HCT116 (cell line): Measurements from ENCODE around the gene SLC1A3. TPM values are rescaled to one million over a fixed set of nuclear protein-coding genes. Genes with fewer than 3 reads are reported as not detected.

Experiments used
- ATAC-seq: fragments of 200-7000 bp; cut with Tn5 transposase; 2 replicates; pipeline ENCODE4 v1.9.1; 2020; ENCODE audit warnings: mild to moderate bottlenecking, moderate library complexity
- BruUV-seq: library from RNA; stranded (reverse); fragments of 400-500 nt; replicated peaks from 2 replicates; lab custom pipeline; 2021; lab: Mats Ljungman, UMichigan
- CTCF ChIA-PET: fragments of 300-600 bp; sonication (Branson Sonifier 250); formaldehyde crosslinking; loops from one replicate; lab custom pipeline; 2021; ENCODE audit warnings: antibody characterized with exemption; lab: Charles Lee
- POLR2A ChIA-PET: fragments of 300-600, 350-600 bp; sonication (Branson Sonifier 250); formaldehyde crosslinking; loops from one replicate; lab custom pipeline; 2021; ENCODE audit warnings: antibody characterized with exemption; lab: Charles Lee
- RAD21 ChIA-PET, 2 experiments: fragments of 300-600 bp; sonication (Branson Sonifier 250); formaldehyde crosslinking; loops; one replicate each; lab custom pipeline; 2023; ENCODE audit warnings: low total read pairs in 2 of 2; ENCODE audit not compliant: uncharacterized antibody in 2 of 2, unreplicated experiment in 2 of 2, low non-redundant PET in 1 of 2; lab: Charles Lee
- DNase-seq: peaks from one replicate; pipeline ENCODE4 v3.0.0-alpha.2; 2010; ENCODE audit warnings: low read depth, low spot score
- H2AFZ ChIP-seq: fragments of 200-600 bp; shearing (Covaris generic), sonication (generic); 2 replicates; pipeline ENCODE4 v1.6.1; 2017; ENCODE audit warnings: low read depth, mixed run types, mixed read lengths, antibody characterized with exemption, low read length; ENCODE audit not compliant: poor library complexity, severe bottlenecking
- H3K27ac ChIP-seq: 2 replicates; pipeline ENCODE4 v1.5.1; 2012; ENCODE audit warnings: low read depth, low read length
- H3K27me3 ChIP-seq: fragments of 200-600 bp; sonication (generic); 2 replicates; pipeline ENCODE4 v1.6.1; 2016; ENCODE audit warnings: mixed run types, low read length, mixed read lengths; ENCODE audit not compliant: insufficient read depth
- H3K36me3 ChIP-seq, 2 experiments: fragments of 200-500 bp in 1 of 2; fragments of 200-600 bp in 1 of 2; sonication (Bioruptor generic) in 1 of 2; sonication (generic) in 1 of 2; 2 replicates each; pipeline versions ENCODE4 v1.5.1 to v1.6.1; 2014 to 2016; ENCODE audit warnings: low read length in 2 of 2, inconsistent platforms in 1 of 2, mixed read lengths in 1 of 2, mixed run types in 1 of 2; ENCODE audit not compliant: insufficient read depth in 2 of 2, control insufficient read depth in 1 of 2
- H3K4me1 ChIP-seq, 2 experiments: fragments of 200-600 bp in 1 of 2; sonication (generic) in 1 of 2; 2 replicates each; pipeline versions ENCODE4 v1.5.1 to v1.6.1; 2012 to 2017; ENCODE audit warnings: low read length in 2 of 2, inconsistent platforms in 1 of 2, mild to moderate bottlenecking in 1 of 2, mixed read lengths in 1 of 2, mixed run types in 1 of 2, moderate library complexity in 1 of 2; ENCODE audit not compliant: insufficient read depth in 2 of 2, control insufficient read depth in 1 of 2
- H3K4me2 ChIP-seq: fragments of 200-600 bp; sonication (generic); 2 replicates; pipeline ENCODE4 v1.6.1; 2017; ENCODE audit warnings: mixed run types, low read length, mixed read lengths
- H3K4me3 ChIP-seq, 2 experiments: fragments of 200-600 bp in 1 of 2; sonication (generic) in 1 of 2; replicated peaks in 1 of 2; 2 replicates each; pipeline ENCODE4 v1.5.1; 2011 to 2016; ENCODE audit warnings: low read length in 2 of 2, control low read depth in 1 of 2, low read depth in 1 of 2, mild to moderate bottlenecking in 1 of 2, mixed read lengths in 1 of 2, mixed run types in 1 of 2
- H3K79me2 ChIP-seq: fragments of 200-600 bp; sonication (generic); 2 replicates; pipeline ENCODE4 v1.6.1; 2017; ENCODE audit warnings: mild to moderate bottlenecking, mixed run types, low read length, moderate library complexity, mixed read lengths; ENCODE audit not compliant: insufficient read depth
- H3K9ac ChIP-seq: fragments of 200-600 bp; sonication (generic); 2 replicates; pipeline ENCODE4 v1.6.1; 2016; ENCODE audit warnings: low read length, mixed read lengths
- H3K9me2 ChIP-seq: fragments of 200-600 bp; sonication (generic), shearing (Covaris generic); 2 replicates; pipeline ENCODE4 v1.6.1; 2017; ENCODE audit warnings: mixed run types, mild to moderate bottlenecking, moderate library complexity; ENCODE audit not compliant: insufficient read depth
- H3K9me3 ChIP-seq, 2 experiments: fragments of 200-500 bp in 1 of 2; fragments of 200-600 bp in 1 of 2; sonication (Bioruptor generic) in 1 of 2; sonication (generic) in 1 of 2; 2 replicates each; pipeline ENCODE4 v1.6.1; 2014 to 2017; ENCODE audit warnings: low read length in 2 of 2, mixed read lengths in 2 of 2, inconsistent platforms in 1 of 2, low read depth in 1 of 2, mild to moderate bottlenecking in 1 of 2, mixed run types in 1 of 2, moderate library complexity in 1 of 2; ENCODE audit not compliant: control insufficient read depth in 1 of 2, insufficient read depth in 1 of 2
- H4K20me1 ChIP-seq: fragments of 200-600 bp; sonication (generic), shearing (Covaris generic); 2 replicates; pipeline ENCODE4 v1.6.1; 2017; ENCODE audit warnings: mixed run types, mild to moderate bottlenecking, moderate library complexity; ENCODE audit not compliant: insufficient read depth
- CBX3 ChIP-seq: IDR thresholded peaks from 2 replicates; pipeline ENCODE4 v1.6.1; 2012; ENCODE audit warnings: low read depth
- CEBPB ChIP-seq: IDR thresholded peaks from 2 replicates; pipeline ENCODE4 v1.6.1; 2012; ENCODE audit warnings: low read depth
- CTCF ChIP-seq, 3 experiments: fragments of 200-600 bp in 1 of 3; sonication (generic) in 1 of 3; IDR thresholded peaks in 2 of 3; conservative IDR thresholded peaks in 1 of 3; 2 replicates each; pipeline ENCODE4 v1.5.1; 2012 to 2017; ENCODE audit warnings: low read depth in 2 of 3, low read length in 2 of 3, antibody characterized with exemption in 1 of 3, borderline replicate concordance in 1 of 3, control low read depth in 1 of 3, mild to moderate bottlenecking in 1 of 3, mixed read lengths in 1 of 3, mixed run types in 1 of 3, moderate library complexity in 1 of 3; ENCODE audit not compliant: insufficient read depth in 1 of 3
- ELF1 ChIP-seq: IDR thresholded peaks from 2 replicates; pipeline ENCODE4 v1.6.1; 2012; ENCODE audit warnings: low read depth, borderline replicate concordance
- EZH2 ChIP-seq: fragments of 200-600 bp; sonication (generic); IDR thresholded peaks from 2 replicates; pipeline ENCODE4 v1.6.1; 2017; ENCODE audit warnings: antibody characterized with exemption, mixed run types
- EZH2phosphoT487 ChIP-seq: fragments of 200-600 bp; IDR thresholded peaks from 2 replicates; pipeline ENCODE4 v1.6.1; 2018; ENCODE audit warnings: antibody characterized with exemption, borderline replicate concordance
- MAX ChIP-seq: IDR thresholded peaks from 2 replicates; pipeline ENCODE4 v1.6.1; 2012
- SP1 ChIP-seq: IDR thresholded peaks from 2 replicates; pipeline ENCODE4 v1.6.1; 2012; ENCODE audit warnings: low read depth
- TCF7L2 ChIP-seq: IDR thresholded peaks from 2 replicates; pipeline ENCODE4 v1.7.0; 2011; ENCODE audit warnings: borderline replicate concordance, inconsistent platforms; ENCODE audit not compliant: insufficient read depth, insufficient read length; ENCODE audit errors: extremely low read depth
- intact Hi-C: fragments of 100-400 bp; cut with micrococcal nuclease; formaldehyde crosslinking; loops from 2 replicates; pipeline ENCODE4 v1.10.0; 2022
- total RNA-seq: library from RNA; stranded (reverse); gene quantifications from one replicate; pipeline ENCODE4 v1.2.1, GENCODE V29; 2021; ENCODE audit not compliant: unreplicated experiment

The SLC1A3 gene
- total RNA-seq, 1 experiment from 2014 or later: 12.9 TPM

- H3K9me2 ChIP-seq: no peaks in the 10 kb centered on the region
- no peak for ATAC-seq
- ChIA-PET POLR2A (no interaction called here), CTCF (interaction anchor here (1.5 to 2.9 kb wide), 6 partner anchors 9 to 613 kb away, joined by 3 to 32 read pairs (median 8); no protein-coding TSS in a partner anchor), RAD21 (no interaction called here)
- H3K4me1 ChIP-seq: peaks cover 8 to 22% of the 10 kb centered on the region in 2 experiments; a peak in 2 of 4 replicates
- H3K4me3 ChIP-seq: no peak overlapping the region
- H3K79me2 ChIP-seq: no peaks in the 10 kb centered on the region
- no peak overlapping the region for H3K9ac ChIP-seq
- no peak overlapping the region for H3K4me2 ChIP-seq
- intact Hi-C loops: loop anchor here (2.0 to 5.0 kb wide), 4 partner anchors 85 to 730 kb away; partner anchors contain the start of gene SLC1A3
- H3K27me3 ChIP-seq: no peaks in the 10 kb centered on the region
- DNase-seq: no peak
- no peak overlapping the region for H3K27ac ChIP-seq
- no peak for TF ChIP-seq CTCF (IDR thresholded peaks at IDR 0.05 in 2 of 3, conservative IDR thresholded peaks at IDR 0.05 in 1 of 3; ENCODE audit: borderline replicate concordance in 1 of 3, insufficient read depth in 1 of 3, low read depth in 2 of 3, low read length in 2 of 3)
- no peak for TF ChIP-seq EZH2
- no peak for TF ChIP-seq ELF1
- TF ChIP-seq SP1: no peak
- no peak for TF ChIP-seq MAX
- no peak for TF ChIP-seq CEBPB
- TF ChIP-seq TCF7L2: no peak
- TF ChIP-seq CBX3: no peak
- TF ChIP-seq EZH2phosphoT487: no peak
- BruUV-seq: no TSS peak
- no peak overlapping the region for H2AFZ ChIP-seq
- no peaks in the 10 kb centered on the region for H3K9me3 ChIP-seq
- no peaks in the 10 kb centered on the region for H4K20me1 ChIP-seq
- no peaks in the 10 kb centered on the region for H3K36me3 ChIP-seq
Measured at GRCh38 chr5:36691696-36692371, 85.4 kb downstream of the SLC1A3 start.
